Stimulated activated CD4-positive, alpha-beta T cell treated with anti-CD3 and anti-CD28 coated beads, Interleukin-4, amount 100 ng/mL, for 1 hour (primary cell): ENCODE measurements around the gene PRKCG.

ENCODE experiments used
- DNase-seq: peaks from one replicate; pipeline ENCODE4 v3.0.0-alpha.2; 2020

Gene PRKCG

DNA sequence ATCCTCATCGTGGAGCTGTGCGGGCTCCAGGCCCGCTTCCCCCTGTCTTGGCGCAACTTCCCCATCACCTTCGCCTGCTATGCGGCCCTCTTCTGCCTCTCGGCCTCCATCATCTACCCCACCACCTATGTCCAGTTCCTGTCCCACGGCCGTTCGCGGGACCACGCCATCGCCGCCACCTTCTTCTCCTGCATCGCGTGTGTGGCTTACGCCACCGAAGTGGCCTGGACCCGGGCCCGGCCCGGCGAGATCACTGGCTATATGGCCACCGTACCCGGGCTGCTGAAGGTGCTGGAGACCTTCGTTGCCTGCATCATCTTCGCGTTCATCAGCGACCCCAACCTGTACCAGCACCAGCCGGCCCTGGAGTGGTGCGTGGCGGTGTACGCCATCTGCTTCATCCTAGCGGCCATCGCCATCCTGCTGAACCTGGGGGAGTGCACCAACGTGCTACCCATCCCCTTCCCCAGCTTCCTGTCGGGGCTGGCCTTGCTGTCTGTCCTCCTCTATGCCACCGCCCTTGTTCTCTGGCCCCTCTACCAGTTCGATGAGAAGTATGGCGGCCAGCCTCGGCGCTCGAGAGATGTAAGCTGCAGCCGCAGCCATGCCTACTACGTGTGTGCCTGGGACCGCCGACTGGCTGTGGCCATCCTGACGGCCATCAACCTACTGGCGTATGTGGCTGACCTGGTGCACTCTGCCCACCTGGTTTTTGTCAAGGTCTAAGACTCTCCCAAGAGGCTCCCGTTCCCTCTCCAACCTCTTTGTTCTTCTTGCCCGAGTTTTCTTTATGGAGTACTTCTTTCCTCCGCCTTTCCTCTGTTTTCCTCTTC lies 8.0 kb upstream of the PRKCG start:
- no peak for DNase-seq

DNA sequence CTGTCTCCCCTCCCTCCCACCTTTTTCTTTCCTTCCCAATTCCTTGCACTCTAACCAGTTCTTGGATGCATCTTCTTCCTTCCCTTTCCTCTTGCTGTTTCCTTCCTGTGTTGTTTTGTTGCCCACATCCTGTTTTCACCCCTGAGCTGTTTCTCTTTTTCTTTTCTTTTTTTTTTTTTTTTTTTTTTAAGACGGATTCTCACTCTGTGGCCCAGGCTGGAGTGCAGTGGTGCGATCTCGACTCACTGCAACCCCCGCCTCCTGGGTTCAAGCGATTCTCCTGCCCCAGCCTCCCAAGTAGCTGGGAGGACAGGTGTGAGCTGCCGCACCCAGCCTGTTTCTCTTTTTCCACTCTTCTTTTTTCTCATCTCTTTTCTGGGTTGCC lies 7.4 kb upstream of the PRKCG start:
- DNase-seq, result no peak

DNA sequence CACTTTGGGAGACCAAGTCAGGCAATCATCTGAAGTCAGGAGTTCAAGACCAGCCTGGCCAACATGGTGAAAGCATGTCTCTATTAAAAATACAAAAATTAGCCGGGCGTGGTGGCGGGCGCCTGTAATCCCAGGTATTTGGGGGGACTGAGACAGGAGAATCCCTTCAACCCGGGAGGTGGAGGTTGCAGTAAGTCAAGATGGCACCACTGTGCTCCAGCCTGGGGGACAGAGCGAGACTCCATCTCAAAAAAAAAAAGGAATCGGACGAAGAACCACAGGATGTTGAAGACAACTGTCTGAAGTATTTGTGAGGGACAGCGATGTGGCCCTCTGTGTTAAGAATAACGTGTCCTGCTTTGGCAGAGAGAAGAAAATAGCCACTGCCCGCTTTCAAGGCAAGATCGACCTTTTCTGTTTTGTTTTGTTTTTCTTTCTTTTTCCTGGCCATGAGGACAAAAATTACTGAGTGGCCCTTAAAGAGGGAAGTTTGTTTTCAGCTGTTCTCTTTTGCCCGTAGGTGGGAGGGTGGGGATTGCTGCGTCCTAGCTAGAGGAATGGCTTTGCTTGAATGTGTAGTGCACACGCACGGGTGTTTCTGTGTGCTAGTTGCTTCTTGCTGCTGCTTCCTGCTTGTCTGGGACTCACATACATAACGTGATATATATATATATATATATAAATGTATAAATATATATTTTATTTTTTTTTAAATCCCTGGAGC lies 6.2 kb upstream of the PRKCG start:
- no peak for DNase-seq

DNA sequence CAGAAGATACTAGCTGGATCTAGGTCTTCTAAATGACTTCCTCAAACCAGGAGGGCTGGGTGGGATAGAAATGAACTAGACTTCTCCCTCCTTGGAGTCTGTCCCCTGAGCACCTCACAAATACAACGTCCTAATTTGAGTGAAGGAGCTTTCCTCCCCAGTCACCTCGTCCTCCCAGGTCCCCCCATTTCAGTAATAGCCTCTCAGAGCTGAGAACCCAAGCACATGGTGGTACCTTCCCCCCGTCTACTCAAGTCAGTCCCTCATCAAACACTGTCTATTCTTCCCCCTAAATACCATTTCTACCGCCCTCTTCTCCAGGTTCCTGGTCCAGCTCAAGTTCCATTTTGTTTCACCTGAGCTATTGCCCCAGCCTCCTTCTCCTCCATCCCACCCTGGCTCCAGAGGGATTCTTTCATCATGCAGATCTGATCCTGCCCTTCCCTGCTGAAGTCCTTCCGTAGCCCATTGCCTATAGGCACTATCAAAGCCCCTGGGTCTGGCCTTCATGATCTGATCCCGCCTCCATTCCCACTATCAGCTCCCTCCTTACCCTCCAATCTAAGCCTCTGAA lies 5.3 kb upstream of the PRKCG start:
- DNase-seq, result no peak

DNA sequence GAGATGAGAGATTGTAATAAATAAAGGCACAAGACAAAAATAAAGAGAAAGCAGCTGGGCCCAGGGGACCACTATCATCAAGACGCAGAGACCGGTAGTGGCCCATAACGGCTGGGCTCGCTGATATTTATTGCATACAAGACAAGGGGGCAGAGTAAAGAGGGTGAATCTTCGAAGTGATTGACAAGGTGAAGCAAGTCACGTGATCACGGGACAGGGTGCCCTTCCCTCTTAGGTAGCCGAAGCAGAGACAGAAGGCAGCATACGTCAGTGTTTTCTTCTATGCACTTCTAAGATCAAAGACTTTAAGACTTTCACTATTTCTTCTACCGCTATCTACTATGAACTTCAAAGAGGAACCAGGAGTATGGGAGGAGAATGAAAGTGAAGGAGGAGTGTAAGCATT lies 4.6 kb upstream of the PRKCG start:
- no peak for DNase-seq

DNA sequence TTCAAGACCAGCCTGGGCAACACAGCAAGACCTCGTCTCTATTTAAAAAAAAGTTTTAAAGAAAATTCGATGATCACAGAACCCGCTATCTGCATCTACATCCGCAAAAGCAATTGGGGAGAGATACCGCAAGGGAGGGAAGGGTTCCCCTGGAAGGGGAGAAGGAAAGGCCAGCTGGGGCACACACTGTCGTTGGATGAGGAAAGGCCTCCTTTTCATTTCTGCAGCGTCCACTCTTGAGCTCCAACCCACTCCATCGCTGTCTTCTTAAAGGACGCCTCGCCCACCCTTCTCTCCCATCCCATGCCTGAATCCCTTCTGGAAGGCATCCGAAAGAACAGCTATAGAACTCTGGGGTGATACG lies 3.2 kb upstream of the PRKCG start:
- DNase-seq, result no peak

DNA sequence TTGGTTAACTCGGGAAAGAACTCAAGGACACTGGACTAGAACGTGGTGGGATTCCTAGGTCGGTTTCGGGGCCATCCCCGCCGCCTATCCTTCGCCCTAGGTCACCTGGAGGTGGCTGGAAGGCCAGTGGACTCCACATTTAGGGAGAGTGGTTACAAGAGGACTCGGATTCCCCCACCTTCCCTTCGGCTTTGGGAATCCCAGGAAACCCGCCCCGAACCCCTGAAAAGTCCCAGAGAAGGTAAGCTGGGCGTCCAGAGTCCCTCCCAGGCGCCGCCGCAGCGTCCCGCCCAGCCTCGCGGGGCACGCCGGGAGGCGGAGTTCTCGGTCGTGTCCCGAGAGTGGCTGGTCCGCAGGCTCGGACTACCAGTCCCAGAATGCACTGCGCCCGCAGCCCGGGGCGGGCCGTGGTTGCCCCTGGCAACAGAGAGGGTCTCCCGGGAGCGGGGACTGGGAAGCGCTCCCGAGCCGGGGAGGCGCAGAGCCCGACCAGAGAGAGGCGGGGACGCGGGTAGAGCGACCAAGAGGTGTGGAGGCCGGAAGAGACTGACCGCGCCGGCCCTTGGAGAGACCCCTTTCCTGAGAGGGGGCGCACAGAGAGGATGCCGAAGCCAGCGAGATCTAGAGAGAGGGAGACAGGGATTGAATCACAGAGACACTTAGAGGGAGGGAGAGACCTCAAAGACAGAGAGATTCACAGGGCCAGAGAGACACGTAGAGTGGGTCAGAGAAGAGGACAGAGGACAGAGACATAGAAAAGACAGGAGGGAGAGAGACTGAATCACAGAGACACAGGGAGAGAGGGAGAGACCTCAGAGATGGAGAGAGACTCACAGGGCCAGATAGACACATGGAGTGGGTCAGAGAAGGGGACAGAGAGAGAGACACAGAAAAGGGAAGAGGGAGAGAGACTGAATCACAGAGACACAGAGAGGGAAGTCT lies 2.6 kb upstream of the PRKCG start:
- peak; percentile 82 for DNase-seq

DNA sequence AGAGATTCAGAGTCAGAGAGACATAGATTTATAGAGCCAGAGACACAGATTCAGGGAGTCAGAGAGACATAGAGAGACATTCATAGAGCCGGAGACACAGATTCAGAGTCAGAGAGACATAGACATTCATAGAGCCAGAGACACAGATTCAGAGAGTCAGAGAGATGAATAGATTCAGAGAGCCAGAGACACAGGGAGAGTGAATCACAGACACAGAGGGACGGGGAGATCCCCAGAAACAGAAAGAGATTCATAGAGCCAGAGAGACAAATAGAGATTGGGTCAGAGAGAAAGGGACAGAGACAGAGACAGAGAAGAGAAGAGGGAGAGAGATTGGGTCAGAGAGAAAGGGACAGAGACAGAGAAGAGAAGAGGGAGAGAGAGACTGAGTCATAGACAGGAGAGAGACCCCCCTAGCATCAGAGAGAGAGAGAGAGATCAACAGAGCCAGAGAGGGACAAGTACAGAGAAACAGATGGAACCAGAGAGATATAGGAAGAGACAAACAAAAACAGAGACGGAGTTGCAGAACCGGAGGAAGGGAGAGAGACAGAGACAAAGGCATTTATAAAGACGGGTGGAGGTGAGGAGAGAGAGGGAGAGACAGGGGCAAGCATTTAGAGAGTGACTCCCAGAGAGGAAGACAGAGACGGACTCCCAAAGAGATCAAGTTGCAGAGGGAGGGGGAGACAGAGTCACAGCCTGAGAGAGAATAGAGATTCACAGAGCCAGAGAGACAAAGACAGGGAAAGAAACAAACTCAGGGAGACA lies 1.1 kb upstream of the PRKCG start:
- DNase-seq, result no peak

DNA sequence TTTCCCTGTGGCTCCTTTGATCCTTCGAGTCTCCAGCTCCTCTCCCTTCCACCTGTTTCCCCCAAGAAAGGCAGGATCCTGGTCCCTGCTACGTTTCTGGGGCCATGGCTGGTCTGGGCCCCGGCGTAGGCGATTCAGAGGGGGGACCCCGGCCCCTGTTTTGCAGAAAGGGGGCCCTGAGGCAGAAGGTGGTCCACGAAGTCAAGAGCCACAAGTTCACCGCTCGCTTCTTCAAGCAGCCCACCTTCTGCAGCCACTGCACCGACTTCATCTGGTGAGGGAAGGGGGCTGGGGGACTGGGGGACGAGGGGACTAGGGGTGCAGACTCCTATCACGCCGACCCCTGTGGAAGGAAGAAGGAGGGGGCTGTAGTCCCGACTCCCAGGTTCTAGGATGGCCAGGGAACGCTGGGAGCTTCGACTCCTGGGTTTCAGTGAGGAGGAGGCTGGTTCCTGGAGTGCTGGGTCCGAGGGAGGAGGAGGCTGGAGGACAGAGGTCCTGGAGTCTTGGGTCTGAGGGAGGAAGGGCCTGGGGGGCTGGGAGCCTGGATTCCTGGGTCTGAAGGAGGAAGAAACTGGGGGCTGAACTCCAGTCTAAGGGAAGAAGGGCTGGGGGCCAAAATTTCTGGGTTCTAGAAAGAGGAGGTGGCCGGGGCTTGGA lies 524 bp downstream of the PRKCG start:
- no peak for DNase-seq

DNA sequence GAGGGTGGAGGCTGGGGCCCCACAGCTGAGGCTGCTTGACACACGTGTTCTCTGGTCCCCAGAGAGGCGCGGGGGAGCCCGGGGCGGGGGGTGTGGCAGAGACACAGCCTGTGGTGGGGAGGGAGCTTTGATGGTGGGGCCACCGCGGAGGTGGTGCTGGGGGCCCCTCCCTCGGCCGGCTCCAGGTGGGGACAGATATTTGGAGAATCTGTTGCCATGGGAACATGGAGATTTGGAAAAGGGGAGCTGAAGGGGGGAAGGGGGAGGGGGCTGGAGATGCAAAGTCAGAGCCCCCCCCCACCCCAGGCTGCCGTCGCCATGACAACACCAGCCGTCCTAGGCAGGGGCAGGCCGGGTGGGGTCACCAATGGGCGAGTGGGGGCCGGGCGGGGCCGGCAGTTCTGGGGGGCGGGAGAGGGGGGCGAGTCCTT lies 1.2 kb downstream of the PRKCG start:
- DNase-seq, result no peak

DNA sequence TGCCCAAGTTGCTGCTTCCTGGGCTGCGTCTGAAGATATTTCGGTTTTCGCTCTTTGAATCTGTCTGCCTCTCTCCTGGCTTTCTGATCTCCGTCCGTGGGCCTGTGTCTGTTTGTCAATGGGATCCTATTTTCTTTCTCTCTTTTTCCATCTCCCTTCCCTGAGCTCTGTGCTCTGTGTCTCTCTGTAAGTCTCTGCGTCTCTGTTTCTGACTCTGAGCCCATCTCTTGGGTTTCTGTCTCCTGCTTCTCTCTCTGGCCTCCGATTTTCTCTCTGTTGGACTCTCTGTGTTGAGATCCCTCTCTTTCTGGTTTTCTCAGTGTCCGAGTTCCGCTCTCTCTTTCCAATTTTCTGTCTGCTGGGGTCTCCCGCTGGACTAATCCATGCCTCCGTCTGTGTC lies 1.7 kb downstream of the PRKCG start:
- DNase-seq, result no peak

DNA sequence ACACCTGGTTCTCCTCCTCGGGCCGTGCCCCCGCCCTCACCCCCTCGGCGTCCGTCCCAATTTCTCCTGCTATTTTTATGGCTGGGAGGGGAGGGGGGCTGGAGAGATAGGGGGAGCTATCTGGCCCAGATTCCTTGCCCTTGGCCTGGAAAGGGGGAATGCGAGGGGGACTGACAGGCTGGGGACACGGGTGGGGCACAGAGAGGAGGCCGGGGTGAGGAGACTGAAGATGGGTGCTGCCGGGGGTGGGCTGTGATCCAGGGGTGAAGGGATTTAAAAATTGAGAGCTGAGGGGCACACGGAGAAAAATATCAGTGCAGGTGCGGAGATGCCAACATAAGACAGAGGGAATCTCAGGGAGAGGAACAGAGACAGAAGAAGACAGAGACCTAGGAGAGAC lies 2.3 kb downstream of the PRKCG start:
- DNase-seq, result no peak

DNA sequence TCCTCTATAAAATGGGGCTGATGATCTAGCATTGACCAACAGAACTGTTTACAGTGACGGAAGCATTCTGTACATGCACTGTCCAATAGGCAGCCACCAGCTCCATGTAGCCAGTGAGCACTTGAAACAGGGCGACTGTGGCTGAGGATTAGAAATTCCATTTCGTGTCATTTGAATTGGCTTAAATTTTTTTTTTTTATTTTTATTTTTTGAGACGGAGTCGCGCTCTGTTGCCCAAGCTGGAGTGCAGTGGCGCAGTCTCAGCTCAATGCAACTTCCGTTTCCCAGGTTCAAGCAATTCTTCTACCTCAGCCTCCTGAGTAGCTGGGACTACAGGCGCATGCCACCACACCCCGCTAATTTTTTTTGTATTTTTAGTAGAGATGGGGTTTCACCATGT lies 3.0 kb downstream of the PRKCG start:
- DNase-seq, result no peak

DNA sequence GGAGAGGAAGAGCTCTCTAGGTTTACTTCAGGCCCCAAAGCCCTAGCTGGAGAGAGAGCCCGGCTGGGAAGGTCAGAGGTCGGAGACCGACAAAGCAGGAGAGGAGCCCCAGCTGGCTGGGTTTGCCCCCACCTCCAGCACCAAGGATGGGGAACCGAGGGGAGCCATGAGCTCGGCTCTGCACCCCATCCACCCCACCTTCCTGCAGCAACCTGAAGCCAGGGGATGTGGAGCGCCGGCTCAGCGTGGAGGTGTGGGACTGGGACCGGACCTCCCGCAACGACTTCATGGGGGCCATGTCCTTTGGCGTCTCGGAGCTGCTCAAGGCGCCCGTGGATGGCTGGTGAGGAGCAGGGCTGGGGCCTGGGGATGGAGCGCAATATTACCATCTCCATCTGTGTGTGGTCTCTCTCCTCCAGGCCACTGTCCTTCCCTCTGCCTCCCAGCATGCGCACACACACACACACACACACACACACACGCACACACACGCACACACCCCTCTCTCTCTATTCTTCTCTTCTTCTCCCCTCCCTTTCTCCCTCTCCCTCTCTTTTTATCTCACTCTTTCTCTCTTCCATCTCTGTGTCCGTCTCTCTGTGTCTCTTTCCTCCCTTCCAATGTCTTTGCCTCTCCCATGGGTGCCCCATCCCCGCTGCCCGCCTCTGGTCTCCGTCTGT lies 10.4 kb downstream of the PRKCG start:
- no peak for DNase-seq

DNA sequence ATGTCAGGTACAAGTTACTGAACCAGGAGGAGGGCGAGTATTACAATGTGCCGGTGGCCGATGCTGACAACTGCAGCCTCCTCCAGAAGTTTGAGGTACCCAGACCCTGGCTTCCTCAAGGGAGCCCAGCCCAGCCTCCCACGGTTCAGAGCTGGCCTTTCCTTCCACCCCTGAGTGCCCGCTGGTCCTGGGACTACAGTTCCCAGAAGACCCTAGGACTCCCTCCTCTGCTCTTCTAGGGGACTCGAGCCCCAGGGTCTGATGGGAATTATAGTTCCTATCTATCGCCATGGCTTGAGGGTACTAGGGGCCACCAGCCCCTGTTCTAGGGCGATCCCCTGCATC lies 11.0 kb downstream of the PRKCG start:
- no peak for DNase-seq

DNA sequence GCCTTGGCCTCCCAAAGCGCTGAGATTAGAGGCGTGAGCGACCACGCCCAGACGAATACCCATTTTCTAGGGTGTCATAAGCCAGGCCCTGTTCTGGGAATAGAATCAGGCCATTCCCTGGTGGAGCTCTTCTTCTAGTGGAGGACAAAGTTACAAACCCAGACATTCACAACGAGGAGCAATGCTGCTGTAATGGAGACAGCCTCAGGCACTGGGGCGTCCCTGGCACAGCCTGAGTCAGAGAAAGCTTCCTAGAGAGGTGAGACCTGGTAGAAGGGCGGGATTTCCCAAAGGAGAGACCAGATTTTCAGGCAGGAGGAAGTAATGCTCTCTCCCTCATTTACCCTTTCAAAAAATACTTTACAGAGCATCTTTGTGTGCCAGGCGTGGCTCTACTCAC lies 12.7 kb downstream of the PRKCG start:
- DNase-seq, result no peak

DNA sequence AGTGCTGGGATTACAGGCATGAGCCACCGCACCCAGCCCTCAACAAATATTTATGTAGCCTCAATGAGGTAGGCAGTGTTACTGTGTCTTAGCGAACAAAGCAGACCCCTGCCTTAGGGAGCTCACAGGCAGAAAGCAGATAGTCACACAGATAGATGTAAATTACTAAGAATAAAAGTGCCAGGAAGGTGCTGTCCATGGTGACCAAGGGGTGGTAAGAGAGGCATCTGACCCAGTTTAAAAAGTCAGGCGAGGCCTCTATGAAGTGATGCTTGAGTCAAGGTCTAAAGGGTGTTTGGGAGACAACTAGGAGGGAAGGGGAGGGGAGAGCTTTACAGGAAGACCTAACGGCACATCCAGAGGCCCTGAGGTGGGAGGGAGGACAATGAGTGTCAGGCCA lies 14.7 kb downstream of the PRKCG start:
- DNase-seq, result no peak

DNA sequence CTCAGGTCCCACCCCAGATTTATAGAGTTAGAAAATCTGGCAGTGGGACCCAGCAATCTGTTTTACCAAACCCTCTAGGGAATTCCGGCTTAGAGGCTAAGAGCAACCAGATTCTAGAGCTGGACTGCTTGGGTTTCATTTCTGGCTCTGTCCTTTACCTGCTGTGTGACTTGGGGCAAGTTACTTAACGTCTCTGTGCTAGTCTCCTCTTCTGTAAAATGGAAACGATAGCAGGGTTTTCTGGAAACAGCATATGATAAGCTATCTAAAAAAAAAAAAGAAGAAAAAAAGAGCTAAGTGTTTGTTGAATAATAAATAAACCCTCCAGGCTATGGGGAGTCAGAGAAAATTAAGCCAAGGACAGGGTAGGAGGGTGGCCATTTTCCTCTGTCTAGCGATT lies 15.5 kb downstream of the PRKCG start:
- DNase-seq, result no peak

DNA sequence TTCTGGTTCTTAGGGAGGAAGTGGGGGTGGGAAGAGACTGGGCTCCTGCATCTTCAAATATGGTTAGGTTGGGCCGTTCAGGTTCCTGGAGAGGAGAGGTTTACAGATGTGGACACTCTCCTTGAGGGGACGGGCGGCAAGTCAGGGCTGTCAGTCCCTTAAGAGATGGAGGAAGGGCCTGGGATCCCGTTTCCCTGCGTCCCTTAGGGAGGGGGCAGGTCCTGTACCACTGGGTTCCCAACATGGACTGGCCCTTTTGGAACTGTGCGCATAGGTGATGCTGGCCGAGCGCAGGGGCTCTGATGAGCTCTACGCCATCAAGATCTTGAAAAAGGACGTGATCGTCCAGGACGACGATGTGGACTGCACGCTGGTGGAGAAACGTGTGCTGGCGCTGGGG lies 16.2 kb downstream of the PRKCG start:
- no peak for DNase-seq

DNA sequence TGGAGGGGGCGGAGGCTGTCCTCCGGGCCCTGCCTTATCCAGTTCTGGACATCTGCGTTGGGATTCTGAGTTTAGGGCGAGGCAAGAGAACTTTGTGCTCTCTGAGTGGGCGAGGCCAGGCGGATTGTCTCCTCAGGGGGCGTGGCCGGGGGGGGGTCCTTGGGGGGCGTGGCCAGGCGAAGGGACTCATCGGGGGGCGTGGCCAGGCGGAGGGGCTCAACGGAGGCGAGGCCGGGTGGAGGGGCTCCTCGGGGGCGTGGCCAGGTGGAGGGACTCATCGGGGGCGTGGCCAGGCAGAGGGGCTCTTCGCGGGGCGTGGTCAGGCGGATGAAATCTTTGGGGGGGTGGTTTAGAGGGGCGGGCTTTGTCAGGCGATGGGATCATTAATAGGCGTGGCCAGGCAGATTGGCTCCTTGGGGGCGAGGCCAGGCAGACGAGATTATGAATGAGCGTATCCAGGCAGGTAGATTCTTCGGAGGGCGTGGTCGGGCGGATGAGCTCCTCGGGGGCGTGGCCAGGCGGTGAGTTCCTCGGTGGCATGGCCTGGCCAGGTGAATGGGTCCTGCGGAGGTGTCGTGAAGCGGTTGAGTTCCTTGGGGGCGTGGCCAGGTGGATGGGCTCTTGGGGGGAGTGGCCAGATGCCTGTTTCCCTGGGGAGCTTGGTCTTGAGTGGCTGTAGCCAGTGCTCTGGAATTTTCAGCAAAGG lies 16.8 kb downstream of the PRKCG start:
- no peak for DNase-seq
